ENCODE data around the gene ARFGAP1. TPM values are rescaled to one million over a fixed set of nuclear protein-coding genes. Genes with fewer than 3 reads are reported as not detected.

ARFGAP1 gene
- total RNA-seq, 1 donor from 2014 or later, result 93.6 TPM

DNA sequence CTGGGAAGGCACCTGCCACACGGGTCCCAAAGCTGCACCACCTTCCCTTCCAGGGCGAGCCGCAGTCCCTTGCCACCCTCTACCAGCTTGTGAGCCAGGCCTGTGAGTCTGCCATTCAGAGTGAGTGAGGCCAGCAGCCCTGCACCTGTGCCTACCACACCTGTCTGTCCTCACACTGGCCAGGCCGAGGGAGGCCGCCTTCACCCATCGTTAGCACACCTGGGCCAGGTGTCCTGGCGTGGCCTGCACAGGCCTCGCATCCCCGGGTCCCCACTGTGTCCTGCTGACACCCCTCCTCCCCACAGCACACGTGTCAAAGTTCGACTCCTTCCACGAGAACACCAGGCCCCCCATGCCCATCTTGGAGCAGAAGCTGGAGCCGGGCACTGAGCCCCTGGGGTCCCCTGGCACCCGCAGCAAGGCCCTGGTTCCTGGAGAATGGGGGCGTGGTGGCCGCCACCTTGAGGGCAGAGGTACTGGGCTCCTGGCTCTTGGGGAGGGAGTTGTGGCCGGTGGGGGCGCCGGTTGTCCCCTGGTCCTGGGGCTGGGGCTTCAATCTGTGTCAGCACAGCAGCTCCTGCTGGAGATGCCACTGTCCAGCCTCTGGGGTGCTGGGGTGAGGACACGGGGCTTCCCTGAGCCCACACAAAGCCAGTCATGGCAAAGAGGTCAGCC is 55.5 kb downstream of the ARFGAP1 start:
- peaks cover 10% of the 10 kb centered on the region for H3K36me3 Mint-ChIP-seq (ENCODE audit: unreplicated experiment)
- H3K4me3 Mint-ChIP-seq (ENCODE audit: unreplicated experiment), result no peak overlapping the region
- peaks cover 11% of the 10 kb centered on the region for H3K9me3 Mint-ChIP-seq (ENCODE audit: unreplicated experiment)
- DNase-seq, result peak; percentile 11
- H3K27me3 Mint-ChIP-seq (ENCODE audit: unreplicated experiment), result peaks cover 6% of the 10 kb centered on the region
- TF ChIP-seq, protein P1, sequence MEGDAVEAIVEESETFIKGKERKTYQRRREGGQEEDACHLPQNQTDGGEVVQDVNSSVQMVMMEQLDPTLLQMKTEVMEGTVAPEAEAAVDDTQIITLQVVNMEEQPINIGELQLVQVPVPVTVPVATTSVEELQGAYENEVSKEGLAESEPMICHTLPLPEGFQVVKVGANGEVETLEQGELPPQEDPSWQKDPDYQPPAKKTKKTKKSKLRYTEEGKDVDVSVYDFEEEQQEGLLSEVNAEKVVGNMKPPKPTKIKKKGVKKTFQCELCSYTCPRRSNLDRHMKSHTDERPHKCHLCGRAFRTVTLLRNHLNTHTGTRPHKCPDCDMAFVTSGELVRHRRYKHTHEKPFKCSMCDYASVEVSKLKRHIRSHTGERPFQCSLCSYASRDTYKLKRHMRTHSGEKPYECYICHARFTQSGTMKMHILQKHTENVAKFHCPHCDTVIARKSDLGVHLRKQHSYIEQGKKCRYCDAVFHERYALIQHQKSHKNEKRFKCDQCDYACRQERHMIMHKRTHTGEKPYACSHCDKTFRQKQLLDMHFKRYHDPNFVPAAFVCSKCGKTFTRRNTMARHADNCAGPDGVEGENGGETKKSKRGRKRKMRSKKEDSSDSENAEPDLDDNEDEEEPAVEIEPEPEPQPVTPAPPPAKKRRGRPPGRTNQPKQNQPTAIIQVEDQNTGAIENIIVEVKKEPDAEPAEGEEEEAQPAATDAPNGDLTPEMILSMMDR (IDR thresholded peaks at IDR 0.05; ENCODE audit: partially characterized antibody, unreplicated experiment), result no peak
- H3K27ac Mint-ChIP-seq (ENCODE audit: unreplicated experiment), result no peak overlapping the region
- peaks cover 6% of the 10 kb centered on the region for H3K4me1 Mint-ChIP-seq (ENCODE audit: low read depth, unreplicated experiment)

DNA sequence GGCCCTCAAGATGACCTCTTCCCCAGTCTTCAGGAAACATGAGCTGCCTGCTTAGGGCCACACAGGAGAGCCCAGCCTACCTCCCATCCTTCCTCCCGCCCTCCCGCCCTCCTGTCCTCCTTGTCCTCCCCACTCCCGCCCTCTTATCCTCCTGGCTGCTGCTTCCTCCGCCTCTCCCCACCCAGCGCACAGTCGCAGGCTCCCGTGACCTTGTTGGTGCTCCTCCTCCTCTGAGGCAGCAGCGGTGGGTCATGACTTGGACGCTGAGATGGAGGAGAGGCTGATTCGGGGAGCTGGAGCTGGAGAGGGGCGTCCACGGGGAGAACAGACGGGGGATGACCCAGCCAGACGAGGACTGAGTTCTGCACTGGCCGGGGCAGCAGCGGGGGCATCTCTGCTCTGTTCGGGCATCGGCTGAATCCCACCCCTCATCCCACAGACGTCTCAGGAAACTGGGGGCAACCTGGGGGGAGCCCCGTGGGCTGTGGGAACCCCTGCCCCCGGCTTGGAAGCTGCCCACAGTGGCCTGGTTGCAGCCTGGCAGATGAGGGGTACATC is 56.2 kb downstream of the ARFGAP1 start:
- peaks cover 2% of the 10 kb centered on the region for H3K4me1 Mint-ChIP-seq (ENCODE audit: low read depth, unreplicated experiment)
- peaks cover 14% of the 10 kb centered on the region for H3K36me3 Mint-ChIP-seq (ENCODE audit: unreplicated experiment)
- H3K4me3 Mint-ChIP-seq (ENCODE audit: unreplicated experiment), result no peak overlapping the region
- DNase-seq, result peak; percentile 13
- no peak overlapping the region for H3K27ac Mint-ChIP-seq (ENCODE audit: unreplicated experiment)
- peaks cover 11% of the 10 kb centered on the region for H3K9me3 Mint-ChIP-seq (ENCODE audit: unreplicated experiment)
- peaks cover 8% of the 10 kb centered on the region for H3K27me3 Mint-ChIP-seq (ENCODE audit: unreplicated experiment)
- TF ChIP-seq, protein P1 (IDR thresholded peaks at IDR 0.05; ENCODE audit: partially characterized antibody, unreplicated experiment), result no peak

DNA sequence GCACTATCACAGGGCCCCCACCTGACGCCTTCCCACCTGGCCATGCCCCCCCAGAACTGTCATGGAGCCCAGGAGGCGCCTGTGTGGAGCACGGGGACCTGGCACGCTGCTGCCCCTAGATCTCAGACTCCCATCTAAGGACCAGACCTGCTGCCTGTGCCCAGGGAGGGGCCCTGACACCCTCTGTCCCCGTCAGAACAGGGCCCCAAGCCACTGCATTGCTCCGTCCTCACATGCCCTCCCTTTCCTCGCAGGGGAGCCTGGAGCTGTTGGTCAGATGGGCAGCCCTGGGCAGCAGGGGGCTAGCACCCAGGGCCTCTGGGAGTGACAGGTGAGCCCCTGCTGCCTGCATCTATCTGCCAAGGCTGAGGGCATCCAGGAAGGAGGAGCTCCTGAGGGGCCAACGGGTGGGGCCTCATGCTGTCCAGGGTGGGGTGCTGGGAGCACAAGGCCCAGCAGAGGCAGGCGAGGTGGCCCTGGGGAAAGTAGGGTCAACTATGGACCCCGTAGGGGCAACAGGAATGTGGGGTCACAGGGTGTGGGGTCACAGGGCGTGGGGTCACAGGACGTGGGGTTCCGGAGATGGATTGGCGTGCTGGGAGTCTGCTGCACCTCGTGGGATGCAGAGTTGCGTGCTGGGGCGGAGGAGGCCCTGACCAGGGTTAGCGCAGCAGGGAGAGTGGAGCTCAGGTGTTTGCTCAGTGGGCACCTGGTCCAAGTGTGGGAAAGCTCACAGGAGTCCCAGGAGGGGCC is 56.9 kb downstream of the ARFGAP1 start:
- H3K27me3 Mint-ChIP-seq (ENCODE audit: unreplicated experiment), result peaks cover 7% of the 10 kb centered on the region
- TF ChIP-seq, protein P1 (IDR thresholded peaks at IDR 0.05; ENCODE audit: partially characterized antibody, unreplicated experiment), result no peak
- no peak overlapping the region for H3K27ac Mint-ChIP-seq (ENCODE audit: unreplicated experiment)
- no peaks in the 10 kb centered on the region for H3K4me1 Mint-ChIP-seq (ENCODE audit: low read depth, unreplicated experiment)
- no peak overlapping the region for H3K4me3 Mint-ChIP-seq (ENCODE audit: unreplicated experiment)
- H3K36me3 Mint-ChIP-seq (ENCODE audit: unreplicated experiment), result peaks cover 14% of the 10 kb centered on the region
- no peak for DNase-seq
- H3K9me3 Mint-ChIP-seq (ENCODE audit: unreplicated experiment), result peaks cover 11% of the 10 kb centered on the region

DNA sequence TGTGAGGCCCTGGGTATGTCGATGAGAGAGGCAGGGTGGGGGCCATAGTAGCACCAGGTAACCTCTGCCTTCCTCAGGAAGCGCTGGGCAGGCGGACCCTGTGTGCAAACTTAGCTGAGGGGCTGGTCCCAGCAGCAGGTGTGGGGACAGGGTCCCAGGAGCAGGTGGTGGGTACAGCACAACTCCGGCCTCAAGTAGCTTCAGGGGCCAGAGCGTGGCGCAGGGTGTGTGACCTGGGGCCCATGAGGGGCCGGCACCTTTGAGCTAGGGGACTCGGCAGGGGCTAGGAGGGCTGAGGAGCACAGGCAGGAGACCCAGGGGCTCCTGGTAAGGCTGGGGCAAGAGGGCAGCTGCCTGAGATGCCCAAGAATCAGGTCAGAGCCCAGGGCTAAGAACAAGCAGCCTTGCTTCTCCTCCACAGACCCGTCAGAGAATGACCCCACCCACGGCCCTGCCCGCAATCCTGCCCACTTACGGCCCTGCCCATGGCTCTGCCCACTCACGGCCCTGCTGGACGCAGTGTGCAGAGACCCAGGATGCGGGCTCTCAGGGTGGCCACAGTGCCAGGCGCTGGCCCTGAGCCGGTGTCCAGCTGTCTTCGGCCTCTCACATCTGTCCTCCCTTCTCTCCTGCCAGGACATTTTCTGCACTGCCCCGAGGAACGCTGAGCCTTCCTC is 57.6 kb downstream of the ARFGAP1 start:
- Mint-ChIP-seq H3K4me1 (ENCODE audit: low read depth, unreplicated experiment) (no peaks in the 10 kb centered on the region), H3K9me3 (ENCODE audit: unreplicated experiment) (peaks cover 11% of the 10 kb centered on the region)
- TF ChIP-seq, protein P1 (IDR thresholded peaks at IDR 0.05; ENCODE audit: partially characterized antibody, unreplicated experiment), result no peak

More for the DNA sequence above, 57.6 kb downstream of the ARFGAP1 start:
- H3K27ac Mint-ChIP-seq (ENCODE audit: unreplicated experiment), result no peak overlapping the region
- peaks cover 7% of the 10 kb centered on the region for H3K27me3 Mint-ChIP-seq (ENCODE audit: unreplicated experiment)
- H3K4me3 Mint-ChIP-seq (ENCODE audit: unreplicated experiment), result no peak overlapping the region
- H3K36me3 Mint-ChIP-seq (ENCODE audit: unreplicated experiment), result peaks cover 14% of the 10 kb centered on the region
- DNase-seq, result no peak

Measured in glutamatergic neuron (in vitro differentiated cells).